ENCODE measurements around the gene PDLIM1. TPM values are rescaled to one million over a fixed set of nuclear protein-coding genes. Genes with fewer than 3 reads are reported as not detected.

PDLIM1 gene
- 43.1 and 66.0 TPM in 2 replicates for total RNA-seq

DNA sequence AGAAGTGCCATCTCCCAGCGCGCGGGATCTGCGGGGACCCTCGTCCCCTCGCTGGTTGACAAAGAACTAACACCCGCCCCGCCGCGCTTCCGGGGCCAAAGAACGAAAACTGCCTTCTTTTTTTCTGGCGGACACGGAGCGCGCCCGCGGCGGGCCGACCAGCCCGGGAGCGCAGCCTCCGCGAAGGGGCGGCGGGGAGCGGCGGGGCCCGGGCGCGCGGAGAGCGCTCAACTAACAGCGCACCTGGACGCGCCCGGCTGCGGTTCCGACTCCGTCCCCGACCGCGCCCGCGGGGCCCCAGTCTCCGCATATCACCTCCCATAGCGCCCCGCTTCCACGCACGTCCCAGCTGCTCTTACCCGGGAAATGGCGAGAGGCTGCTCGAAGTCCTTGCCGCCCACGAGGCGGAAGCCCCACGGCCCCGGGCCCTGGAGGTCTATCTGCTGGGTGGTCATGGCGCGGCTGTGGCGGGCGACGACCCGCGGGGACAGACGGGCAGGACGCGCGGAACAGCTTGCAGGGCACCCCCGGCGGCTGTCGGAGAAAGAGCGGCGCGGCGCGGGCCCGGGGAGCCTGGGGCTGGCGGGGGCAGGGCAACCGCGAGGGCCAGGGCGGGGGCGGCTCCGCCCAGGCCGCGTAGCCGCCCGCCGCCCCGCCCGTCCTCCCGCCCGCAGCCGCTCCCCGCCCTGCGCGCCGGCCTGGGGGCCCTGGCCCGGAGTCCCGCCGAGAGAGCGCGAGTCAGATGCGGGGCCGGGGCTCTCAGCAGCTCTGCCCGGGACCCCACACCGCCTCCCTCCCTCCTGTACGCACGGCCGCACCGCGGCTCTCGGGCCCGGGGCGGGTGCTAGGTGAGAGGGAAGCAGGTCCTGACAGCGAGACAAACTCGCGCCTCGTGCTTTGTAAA, at the start of gene PDLIM1:
PDLIM1 (minus strand) TSS at position 543 of the 904 bp plus-strand sequence; CDS start at position 455, 88 bp downstream.

GRCh38 chr10:95193944-95194343, 96.9 kb downstream of the PDLIM1 start, which contains the start of gene ACSM6:
ACSM6 (plus strand) TSS chr10:95194238; CDS start chr10:95194486, 248 bp downstream.

Other genes with a start within 250 kb of the PDLIM1 start
- gene CYP2C8, start 221.5 kb downstream of the PDLIM1 start, total RNA-seq = not detected in 2 replicates
- not detected in 2 replicates for gene ACSM6, start 96.8 kb downstream of the PDLIM1 start, total RNA-seq

All from endothelial cell of coronary artery (primary cell).